ENCODE data around the gene LMO7.

GRCh38 chr13:75763512-75763911 is 127.4 kb downstream of the LMO7 start:
- no peak for TF ChIP-seq CTCF (IDR thresholded peaks at IDR 0.05)
- TF ChIP-seq EZH2 (IDR thresholded peaks at IDR 0.05) = no peak
